ENCODE results near the gene CXorf58. TPM values are rescaled to one million over a fixed set of nuclear protein-coding genes. Genes with fewer than 3 reads are reported as not detected.

Gene CXorf58
- total and polyA plus RNA-seq, 9 of the 15 experiments (the other 6 are each of a cell fraction or from before 2014, with no cell fraction given), result 0.10 to 0.27 (median 0.16) TPM; not detected in 3

DNA sequence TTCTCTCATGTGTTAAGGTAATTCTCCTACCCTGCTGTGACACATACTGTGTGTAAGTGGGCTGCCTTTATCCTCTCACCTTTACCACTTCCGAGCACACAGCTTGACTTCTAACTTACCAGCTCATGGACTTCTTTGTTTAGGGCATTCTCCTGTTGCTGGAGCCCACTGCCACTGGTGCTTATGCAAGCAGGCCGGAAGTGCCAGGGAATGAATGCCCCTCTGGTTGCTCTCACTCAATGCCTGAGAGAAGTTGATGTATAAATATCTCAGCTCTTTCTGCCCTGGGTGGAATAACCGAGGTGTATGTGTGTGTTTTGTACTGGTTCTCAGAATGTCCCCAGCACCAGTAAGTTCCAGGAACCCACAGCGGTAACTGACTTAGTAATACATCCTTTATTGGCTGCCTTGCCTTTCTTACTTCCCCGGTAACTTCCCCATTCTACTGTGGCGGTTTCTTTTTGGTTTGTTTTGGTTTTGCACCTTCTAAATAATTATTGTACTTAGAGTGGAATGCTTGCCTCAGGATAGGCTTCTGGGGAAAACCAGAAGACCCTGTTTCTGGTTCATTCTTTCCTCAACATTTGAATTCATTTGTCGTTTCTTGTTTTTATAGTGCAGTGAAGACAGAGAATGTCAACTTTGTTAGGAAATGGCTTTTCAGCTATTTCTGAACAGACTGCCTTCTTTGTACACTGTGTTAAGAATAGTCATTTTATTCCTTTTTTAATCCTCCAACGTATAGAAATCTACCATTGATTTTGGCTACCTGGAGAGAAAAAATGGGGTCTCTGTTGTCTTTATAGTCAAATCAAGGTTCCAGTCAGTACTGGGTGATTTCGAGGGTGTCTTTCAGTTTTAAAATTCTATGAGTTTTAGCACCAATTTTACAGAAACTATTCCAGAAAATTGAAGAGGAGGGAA is 45.4 kb downstream of the CXorf58 start (continued):
- TF ChIP-seq ETS1 (conservative IDR thresholded peaks at IDR 0.05; ENCODE audit: control insufficient read depth, low read depth, low read length), result no peak
- TF ChIP-seq NFIX (CRISPR knock-in tag; IDR thresholded peaks at IDR 0.05; ENCODE audit: low read depth), result no peak
- no peak for TF ChIP-seq KAT8 (IDR thresholded peaks at IDR 0.05; ENCODE audit: low read depth)
- TF ChIP-seq ZNF584 (CRISPR knock-in tag; IDR thresholded peaks at IDR 0.05; ENCODE audit: low read depth), result no peak
- TF ChIP-seq ARID1B (IDR thresholded peaks at IDR 0.05), result peak; percentile 32; the same call in 1 of the 2 replicates
- TF ChIP-seq ZBTB43 (CRISPR knock-in tag; IDR thresholded peaks at IDR 0.05), result no peak
- TF ChIP-seq RBM15 (IDR thresholded peaks at IDR 0.05; ENCODE audit: insufficient read depth, low read length), result no peak
- no peak; the same call in 1 of the 2 replicates for TF ChIP-seq PML (IDR thresholded peaks at IDR 0.05; ENCODE audit: low read length)
- TF ChIP-seq STAT5A (IDR thresholded peaks at IDR 0.05; ENCODE audit: borderline replicate concordance, low read length), result peak; percentile 36; the same call in 1 of the 2 replicates
- no peak for TF ChIP-seq CCAR2 (IDR thresholded peaks at IDR 0.05; ENCODE audit: low read depth, low read length)
- no peak for TF ChIP-seq SRSF9 (IDR thresholded peaks at IDR 0.05; ENCODE audit: borderline replicate concordance, low read depth, low read length)
- TF ChIP-seq BCL6 (CRISPR knock-in tag; IDR thresholded peaks at IDR 0.05), result no peak
- TF ChIP-seq NFRKB (IDR thresholded peaks at IDR 0.05; ENCODE audit: low read depth), result 0 out of 2 replicates have a peak, but pooled peaks have one; percentile 69
- TF ChIP-seq ZNF212 (CRISPR knock-in tag; IDR thresholded peaks at IDR 0.05), result no peak
- peak; percentile 50 for TF ChIP-seq POLR2B (IDR thresholded peaks at IDR 0.05; ENCODE audit: low read depth, partially characterized antibody)
- 0 out of 2 replicates have a peak, but pooled peaks have one; percentile 11 for TF ChIP-seq NCOA1 (IDR thresholded peaks at IDR 0.05; ENCODE audit: low read depth)
- TF ChIP-seq SAP30 (IDR thresholded peaks at IDR 0.05; ENCODE audit: borderline replicate concordance, insufficient read depth, low read depth, low read length, poor library complexity, severe bottlenecking), result no peak
- 0 out of 2 replicates have a peak, but pooled peaks have one; percentile 14 for TF ChIP-seq ZEB2 (IDR thresholded peaks at IDR 0.05)
- no peak for TF ChIP-seq NR3C1 (CRISPR knock-in tag; IDR thresholded peaks at IDR 0.05)
- TF ChIP-seq ZNF197 (CRISPR knock-in tag; IDR thresholded peaks at IDR 0.05; ENCODE audit: low read depth), result no peak
- TF ChIP-seq SMARCA4 (IDR thresholded peaks at IDR 0.05), result no peak
- TF ChIP-seq ATF7 (IDR thresholded peaks at IDR 0.05), result no peak
- 0 out of 2 replicates have a peak, but pooled peaks have one; percentile 42 for TF ChIP-seq ZNF589 (CRISPR knock-in tag; IDR thresholded peaks at IDR 0.05; ENCODE audit: low read depth)
- TF ChIP-seq, protein P1, sequence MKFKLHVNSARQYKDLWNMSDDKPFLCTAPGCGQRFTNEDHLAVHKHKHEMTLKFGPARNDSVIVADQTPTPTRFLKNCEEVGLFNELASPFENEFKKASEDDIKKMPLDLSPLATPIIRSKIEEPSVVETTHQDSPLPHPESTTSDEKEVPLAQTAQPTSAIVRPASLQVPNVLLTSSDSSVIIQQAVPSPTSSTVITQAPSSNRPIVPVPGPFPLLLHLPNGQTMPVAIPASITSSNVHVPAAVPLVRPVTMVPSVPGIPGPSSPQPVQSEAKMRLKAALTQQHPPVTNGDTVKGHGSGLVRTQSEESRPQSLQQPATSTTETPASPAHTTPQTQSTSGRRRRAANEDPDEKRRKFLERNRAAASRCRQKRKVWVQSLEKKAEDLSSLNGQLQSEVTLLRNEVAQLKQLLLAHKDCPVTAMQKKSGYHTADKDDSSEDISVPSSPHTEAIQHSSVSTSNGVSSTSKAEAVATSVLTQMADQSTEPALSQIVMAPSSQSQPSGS (CRISPR knock-in tag; IDR thresholded peaks at IDR 0.05), result no peak
